DND-41 (cell line): ENCODE results near the gene TACR1.

Source experiments
- EZH2 ChIP-seq: IDR thresholded peaks from 3 replicates; pipeline ENCODE4 v1.6.1; 2012; ENCODE audit warnings: borderline replicate concordance, low read depth, mild to moderate bottlenecking, moderate library complexity, low read length, inconsistent platforms; ENCODE audit not compliant: severe bottlenecking
- TF ChIP-seq, protein P1 (sequence below): IDR thresholded peaks from 2 replicates; pipeline ENCODE4 v1.5.1; 2012; ENCODE audit warnings: borderline replicate concordance, low read length, moderate library complexity, mild to moderate bottlenecking; ENCODE audit not compliant: poor library complexity, severe bottlenecking; ENCODE audit errors: extremely low read depth

DNA sequence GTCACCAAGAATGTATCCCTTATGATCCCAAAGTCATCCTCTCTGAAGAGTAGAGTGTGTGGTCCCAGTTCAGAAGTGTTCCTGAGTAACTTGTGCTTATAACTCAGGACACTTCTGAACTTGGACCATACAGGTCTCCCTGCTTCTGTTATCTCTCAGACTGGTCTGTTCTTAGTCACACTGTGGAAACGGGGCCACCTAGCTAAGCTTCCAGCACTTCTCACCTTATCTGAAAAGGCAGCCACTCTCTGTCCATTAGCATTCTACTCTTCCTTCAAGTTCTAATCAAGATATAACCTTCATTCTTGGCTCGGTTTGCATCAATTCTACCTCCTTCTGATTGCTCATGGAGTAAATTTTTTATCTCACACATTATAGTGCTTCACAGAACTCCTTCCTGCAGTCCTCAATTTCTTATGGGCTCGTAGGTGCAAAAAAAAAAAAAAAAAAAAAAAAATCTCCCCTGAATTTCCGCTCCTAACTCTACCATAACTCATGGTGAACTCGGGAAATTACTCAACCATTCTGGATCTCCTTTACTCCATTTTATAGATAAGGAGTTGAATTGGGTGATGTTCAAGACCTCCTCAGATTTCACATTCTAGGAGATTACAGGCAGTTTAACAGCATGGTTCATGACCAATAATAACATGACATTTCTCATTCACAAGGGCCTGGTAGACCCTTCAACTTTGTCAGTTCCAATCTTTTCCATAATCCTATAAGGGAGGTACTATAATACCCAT, 108.4 kb downstream of the TACR1 start:
- no peak for TF ChIP-seq EZH2
- TF ChIP-seq, protein P1, sequence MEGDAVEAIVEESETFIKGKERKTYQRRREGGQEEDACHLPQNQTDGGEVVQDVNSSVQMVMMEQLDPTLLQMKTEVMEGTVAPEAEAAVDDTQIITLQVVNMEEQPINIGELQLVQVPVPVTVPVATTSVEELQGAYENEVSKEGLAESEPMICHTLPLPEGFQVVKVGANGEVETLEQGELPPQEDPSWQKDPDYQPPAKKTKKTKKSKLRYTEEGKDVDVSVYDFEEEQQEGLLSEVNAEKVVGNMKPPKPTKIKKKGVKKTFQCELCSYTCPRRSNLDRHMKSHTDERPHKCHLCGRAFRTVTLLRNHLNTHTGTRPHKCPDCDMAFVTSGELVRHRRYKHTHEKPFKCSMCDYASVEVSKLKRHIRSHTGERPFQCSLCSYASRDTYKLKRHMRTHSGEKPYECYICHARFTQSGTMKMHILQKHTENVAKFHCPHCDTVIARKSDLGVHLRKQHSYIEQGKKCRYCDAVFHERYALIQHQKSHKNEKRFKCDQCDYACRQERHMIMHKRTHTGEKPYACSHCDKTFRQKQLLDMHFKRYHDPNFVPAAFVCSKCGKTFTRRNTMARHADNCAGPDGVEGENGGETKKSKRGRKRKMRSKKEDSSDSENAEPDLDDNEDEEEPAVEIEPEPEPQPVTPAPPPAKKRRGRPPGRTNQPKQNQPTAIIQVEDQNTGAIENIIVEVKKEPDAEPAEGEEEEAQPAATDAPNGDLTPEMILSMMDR = no peak
